HG03060 (cell line): ENCODE measurements around the gene LEMD1.
"Not testable (repeated sequence)": the region's sequence is repeated elsewhere in the genome, so short reads cannot be mapped to it uniquely, and the experiment has no call there.

Experiments used
- ATAC-seq: cut with Tn5 transposase; IDR thresholded peaks from one replicate; pipeline ENCODE4 v1.9.1; 2021; ENCODE audit warnings: low read depth, moderate number of reproducible peaks; ENCODE audit not compliant: unreplicated experiment

Gene LEMD1

DNA sequence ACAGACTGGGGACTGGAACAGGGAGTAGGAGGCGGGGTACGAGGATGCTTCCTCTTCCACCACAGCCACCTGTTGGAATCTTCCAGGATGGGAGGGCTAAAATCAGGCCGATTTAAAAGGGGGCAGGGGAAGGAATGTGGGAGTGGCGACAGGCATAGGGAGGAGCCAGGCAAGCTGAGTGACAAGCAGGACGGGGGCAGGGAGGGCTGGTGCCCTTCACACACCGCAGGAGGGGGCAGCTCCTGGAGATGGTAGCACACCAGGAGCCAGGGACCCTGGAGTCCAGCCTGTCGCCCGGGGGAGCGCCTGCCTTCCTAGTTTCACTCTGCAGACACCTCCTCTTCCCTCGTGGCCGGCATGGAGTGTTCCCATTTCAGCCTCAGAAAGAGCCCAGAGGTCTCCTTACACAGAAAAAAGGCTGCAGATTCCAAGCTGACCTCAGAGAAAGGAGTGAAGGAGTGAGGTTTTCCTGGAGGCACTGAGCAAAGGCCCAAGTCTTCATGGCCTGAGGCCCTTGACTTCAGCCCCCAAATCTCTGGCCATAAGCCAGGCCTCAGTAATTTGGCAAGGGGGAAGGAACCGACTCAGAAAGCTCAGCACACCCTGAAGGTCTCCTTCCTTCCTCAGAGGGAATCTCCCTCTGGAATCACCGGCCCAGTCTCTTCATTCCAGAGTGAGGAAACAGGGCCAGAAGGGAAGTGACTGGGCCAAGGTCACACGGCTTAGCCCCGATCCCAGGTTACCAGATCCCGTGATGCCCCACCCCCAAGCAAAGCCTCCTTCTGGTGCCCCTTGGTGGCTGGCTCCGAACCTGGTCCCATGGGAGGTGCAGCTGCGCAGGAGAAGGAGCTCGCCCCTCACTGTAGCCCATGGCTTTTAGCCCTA, 25.8 kb upstream of the LEMD1 start:
- ATAC-seq: no peak

DNA sequence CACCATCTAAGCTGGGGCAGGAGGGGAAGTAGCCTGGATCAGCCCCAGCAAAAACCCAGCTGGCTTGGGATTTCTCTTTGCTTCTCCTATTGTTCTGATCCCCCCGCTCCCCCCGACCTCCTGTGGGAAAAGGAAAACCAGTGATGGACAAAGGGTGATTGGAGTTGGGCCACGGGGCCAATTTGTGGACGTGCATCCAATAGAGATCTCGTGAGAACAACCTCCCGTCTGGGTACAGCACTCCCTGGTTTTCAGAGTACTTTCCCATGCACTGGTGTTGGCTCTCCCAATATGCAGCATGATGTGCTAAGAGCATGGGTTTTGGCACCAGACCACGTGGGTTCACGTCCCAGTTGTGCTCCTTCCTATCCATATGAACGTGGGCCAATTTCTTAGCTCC, 25.0 kb upstream of the LEMD1 start:
- no peak for ATAC-seq

GRCh38 chr1:205445646-205445935, 23.7 kb upstream of the LEMD1 start:
- no peak for ATAC-seq

DNA sequence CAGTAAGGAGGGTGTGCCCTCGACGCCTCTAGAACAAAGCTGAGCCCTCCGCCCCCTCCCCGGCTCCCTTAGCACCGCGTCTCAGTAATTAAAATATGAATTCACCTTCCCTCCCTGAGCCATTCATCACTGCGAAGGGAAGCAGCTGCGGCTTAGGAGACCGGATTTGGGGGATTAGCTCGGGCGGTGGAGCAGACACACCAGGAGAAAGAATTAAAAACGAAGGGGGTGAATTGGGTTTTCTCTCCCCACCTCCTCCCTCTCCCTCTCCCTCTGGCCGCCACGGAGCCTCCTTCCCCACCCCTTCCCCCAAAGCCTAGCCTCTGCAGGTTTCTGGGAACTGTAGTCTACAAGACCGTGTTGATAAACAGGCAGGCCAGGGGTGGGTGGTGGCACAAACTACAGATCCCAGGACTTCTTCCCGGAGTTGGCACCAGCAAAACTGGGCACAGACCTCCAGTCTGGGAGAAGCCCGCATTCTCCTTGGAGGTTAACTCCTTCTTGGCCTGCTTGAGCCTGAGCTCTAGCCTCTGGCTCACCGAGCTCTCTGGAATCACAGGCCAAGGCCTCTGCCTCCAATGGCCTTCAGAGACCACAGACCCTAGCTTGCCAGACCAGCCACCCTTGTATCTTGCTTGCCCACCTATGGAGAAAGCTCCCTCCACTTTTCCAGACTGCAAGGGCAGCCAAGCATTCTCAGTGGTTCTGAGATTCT, 23.2 kb upstream of the LEMD1 start:
- no peak for ATAC-seq

GRCh38 chr1:205444300-205444930, 22.6 kb upstream of the LEMD1 start:
- no peak for ATAC-seq

DNA sequence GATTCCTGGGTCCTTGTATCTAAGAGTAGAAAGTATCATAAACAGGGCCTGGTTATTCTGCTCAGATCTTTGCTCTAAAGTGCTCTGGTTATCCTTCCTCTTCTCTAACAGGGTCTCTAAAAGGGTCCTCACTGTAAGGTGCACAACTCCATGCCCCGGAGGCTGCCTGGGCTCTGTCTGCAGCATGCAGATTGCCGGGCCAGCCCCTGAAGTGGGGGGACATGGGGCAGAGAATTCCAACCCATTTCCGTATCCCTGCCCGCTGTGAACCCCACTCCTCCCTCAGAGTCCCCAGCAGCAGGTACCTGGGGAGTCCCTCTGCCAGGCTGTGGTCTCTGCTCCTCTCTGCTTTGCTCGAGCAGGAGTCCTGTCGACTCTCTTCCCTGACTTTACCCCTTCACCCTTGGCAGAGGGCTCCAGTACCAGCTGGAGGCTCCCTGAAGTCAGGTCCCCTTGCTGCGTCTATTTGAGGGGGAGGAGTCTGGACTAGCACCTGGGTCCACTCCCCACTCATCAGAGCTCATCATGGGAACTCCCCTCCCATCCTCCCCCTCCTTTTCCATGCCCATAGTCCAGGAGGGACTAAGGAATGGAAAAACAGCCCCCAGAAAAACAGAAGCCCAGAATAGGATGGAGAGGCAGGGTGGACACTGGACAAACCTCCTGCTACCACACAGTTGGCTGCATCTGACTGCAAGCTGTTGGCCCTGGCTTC, 21.9 kb upstream of the LEMD1 start:
- no peak for ATAC-seq

DNA sequence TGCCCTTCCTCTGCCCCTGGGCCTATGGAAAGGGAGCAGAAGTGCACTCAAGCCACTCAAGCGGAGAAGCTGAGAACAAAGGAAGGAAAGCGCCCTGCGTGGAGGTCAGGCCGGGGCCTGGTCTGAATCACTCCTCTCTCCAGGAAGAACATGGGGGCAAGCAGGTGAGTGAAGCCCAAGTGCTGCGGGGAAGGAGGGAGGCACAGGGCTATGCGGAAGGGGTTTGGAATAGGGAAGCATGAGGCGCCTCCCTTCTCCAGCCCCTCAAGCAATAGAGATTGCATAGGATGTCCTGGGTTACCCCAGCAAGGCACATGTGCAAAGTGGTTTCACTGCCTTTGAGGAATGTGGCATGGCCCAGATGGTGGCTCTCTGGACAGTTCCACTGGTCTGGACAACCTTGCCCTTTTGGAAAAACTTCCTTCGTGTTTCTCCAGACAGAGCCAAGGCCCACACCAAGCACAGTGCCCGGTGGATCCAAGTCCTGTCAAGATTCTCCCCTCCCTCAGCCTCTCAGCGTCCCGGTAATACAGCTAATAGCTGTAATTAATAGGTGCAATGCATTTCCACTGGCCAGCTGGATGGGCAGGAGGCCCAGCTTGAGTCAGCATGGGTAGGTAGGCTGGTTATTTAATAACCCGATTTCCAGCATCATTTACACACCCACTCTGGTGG, 20.3 kb upstream of the LEMD1 start:
- no peak for ATAC-seq

- ATAC-seq: no peak
Measured at GRCh38 chr1:205441716-205442050, 19.8 kb upstream of the LEMD1 start.

DNA sequence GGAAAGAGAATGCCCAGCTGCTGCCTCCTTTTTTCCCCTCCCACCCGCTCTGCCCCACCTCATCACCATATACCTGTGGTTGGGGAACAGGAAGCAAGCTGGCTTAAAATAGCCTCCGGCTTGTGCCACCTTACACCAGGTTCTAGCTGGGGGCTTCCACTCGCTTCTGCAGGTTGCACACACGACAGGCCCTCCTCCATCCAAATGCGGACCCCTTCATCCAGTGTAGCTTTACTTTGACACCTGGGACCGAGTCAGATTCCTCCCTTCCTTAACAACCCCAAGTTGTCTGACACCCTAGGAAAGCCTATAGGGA, 19.4 kb upstream of the LEMD1 start:
- ATAC-seq: no peak

DNA sequence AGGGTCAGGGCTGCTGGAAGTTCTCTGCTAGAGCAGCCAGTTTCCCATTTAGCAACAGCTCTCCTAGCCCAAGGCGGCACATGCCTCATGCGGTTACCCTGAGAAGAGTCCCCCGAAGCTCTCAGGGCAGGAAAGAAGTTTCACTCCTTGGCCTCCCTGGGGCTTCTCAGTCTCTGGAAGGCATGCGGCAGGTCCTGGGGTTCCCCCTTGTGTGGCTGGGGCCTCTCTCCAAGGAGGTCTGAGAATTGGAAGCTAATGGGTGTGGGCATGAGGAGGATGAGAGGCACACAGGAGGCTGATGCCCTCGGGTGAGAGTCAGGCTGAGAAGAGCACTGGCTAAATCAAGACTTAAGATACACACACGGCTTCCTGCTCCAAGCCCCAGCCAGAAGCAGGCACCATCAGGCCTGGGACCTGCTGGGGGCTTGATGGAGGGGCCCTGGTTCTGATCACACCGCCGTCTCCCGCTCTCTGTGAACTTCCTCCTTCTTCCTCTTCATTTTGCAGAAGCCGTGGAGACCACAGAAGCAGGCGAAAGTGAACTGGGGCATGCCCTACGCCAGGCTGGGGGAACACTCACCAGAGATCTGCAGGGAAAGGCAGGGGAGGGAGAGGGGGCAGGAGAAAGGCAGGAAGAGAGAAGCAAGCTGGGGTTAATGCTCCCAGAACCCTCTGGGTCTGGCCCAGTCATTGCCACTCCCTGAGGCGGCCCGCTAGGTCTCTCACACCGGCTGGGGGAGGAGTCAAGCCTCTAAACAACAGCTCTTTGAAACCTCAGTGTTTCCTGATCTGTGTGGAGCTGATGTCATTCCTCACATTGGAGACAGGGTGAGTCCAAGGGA, 18.8 kb upstream of the LEMD1 start:
- no peak for ATAC-seq

GRCh38 chr1:205440121-205440475, 18.2 kb upstream of the LEMD1 start:
- ATAC-seq: no peak

DNA sequence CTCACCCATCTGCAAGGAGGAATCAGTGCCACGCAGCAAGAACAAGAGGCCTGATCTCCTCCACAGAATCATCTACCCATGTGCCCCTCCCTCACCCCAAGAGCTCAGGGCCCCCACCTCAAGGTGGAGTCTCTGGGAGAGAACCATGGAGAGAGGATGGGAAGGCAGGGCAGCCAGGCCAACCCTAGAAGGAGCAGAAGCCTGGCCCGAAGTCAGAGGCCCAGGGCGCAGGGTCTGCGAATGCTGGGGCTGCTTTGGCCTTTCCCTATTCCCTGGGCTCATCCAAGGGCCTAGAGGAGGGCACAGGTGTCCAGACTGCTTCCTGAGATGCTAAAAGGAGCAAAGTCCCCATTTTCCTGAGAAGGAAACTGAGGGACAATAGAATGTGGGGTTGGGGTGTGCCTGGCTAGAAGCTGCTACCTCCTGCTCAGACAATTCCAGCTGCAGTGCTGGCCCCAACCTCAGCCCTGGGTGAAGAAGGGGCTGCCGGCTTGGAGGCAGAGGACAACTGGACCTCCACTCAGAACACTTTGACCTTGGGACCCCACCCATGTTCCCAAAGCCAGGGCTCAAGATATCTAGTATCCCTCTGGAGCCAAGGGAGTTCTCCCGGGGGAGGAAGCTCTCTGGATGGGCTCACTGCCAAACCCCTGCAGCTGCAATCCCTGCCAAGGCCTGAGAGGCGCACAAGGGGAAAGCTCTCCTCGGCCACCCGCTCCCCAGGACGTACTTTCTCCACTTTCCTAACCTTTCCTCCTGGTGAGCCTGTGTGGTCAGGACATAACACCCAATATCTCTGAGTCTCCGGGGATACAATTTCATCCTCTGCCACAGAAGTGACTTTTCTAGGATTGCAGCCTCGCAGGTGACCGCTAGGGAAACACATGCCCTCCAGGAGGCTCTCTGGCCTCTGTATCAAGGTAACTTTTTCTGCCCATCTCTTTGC, 16.6 kb upstream of the LEMD1 start:
- no peak for ATAC-seq

DNA sequence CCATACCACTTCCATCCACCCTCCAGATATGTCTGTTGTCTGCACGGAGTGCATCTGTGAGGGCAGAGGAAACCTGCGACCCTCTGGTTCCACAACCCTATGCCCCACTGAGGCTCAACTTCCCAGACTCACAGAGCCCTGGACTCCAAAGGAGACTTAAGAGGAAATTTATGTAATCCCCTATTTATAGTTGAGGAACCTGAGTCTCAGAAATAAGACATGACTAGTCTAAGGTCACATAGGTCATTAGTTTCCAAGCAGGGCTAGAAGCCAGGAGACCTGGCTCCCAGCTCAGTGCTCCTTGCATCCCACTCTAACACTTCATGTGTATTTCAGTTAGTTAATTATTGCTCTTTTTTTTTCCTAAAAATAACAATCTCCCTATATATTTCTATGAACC, 15.7 kb upstream of the LEMD1 start:
- ATAC-seq: no peak

DNA sequence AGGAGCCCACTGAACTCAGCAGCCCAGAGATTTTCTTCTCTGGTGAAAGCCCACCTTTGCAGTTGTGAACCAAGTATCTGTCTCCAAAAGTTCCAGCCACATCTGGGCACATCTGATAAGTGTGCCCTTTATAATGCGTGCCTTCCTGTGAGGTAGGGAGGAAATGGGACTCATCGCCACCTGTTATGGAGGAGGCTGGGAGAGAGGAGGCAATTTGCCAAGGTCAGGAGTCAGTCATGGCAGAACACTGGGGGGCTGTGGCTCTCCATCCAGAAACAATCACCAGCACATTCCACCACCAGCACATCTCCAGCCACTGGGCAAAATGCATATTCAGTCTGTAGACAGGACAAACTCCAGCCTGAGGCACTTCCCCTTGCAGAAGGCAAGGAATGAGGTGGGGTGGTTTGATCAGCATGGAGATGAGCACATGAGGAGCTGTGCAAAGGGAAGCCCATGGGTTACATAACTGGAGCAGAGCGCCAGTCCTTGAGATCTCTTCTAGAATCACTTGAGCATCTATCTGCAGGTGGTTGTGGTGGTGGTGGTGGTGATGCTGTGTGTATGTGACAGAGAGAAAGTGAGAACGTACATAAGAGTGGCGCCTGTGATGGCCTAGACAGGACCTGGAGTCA, 15.0 kb upstream of the LEMD1 start:
- ATAC-seq: no peak

DNA sequence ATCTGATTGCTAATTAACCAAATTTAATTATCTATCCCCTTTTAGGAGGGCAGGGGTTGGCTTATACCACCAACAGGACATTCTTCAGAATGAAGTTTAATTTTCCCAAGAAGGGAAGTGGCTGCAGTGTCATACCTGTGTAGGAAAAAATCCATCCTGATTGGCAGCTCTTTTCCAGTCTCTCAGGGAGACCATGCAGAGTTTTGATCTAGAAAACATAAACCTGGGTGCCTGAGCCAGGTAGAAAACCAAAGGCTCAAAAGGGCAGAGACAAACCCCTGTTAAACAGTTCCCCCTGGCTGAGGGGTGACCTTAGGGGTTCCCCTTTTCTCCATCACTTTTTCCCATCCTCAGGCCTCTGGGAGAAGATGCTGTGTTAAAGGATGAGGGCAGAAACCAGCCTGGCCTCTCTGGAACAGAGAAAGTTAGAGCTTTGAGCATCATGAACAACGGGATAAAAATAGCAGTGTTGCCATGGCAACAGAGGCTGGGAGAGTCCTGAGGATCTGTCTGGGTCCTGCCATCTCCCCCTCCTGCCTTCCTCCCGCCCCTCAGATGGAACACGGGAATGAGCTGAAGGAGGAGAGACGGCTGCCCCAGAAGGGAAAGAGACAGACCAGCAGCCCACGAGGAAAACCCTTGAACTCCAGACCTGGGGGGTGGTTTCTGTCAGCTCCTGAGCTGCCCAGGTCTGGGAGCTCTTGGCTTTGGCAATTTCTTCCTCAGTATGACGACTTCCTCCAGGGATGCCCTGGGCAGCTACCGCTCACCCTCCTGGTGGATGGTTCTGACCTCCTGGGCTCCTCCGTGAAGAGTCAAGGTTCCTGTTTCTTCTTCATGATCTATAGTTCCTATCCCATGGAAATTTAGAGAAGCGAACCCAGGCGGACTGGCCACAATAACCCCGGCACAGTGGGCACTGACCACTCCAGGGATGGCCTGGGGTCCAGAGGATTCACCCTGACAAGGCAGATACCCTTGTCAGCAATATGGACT, 14.0 kb upstream of the LEMD1 start:
- ATAC-seq: no peak

DNA sequence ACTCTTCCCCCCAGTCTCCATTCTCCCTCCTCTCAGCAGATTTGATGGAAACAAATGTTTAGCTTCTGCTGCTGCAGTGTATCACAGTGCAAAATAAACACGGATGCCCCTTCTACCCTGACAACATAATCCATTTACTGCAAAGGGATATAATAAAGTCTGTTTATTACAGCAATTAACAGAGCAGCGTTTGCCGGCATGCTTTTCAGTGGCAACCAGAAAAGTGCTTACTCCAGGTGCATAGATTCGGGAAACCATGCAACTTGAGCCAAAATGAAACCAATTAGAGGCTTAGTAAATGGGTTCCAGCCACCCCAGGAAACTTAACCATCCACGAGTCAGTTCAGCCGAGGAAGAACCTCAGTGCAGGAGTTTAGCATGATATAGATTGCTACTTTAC, 12.9 kb upstream of the LEMD1 start:
- ATAC-seq: no peak

DNA sequence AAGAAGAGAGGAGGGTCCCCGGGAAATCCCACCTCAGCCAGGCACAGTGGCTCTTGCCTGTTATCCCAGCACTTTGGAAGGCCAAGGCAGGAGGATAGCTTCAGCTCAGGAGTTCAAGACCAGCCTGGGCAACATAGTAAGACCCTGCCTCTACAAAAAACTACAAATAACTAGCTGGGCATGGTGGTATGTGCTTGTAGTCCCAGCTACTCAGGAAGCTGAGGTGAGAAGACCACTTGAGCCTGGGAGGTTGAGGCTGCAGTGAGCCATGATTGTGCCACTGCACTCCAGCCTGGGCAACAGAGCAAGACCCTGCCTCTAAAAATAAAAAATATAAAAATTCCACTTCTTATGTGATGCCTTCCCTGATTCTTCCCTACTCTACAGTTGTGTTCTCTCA, 10.8 kb upstream of the LEMD1 start:
- ATAC-seq: not testable (repeated sequence)
